Activated naive CD4-positive, alpha-beta T cell treated with Interleukin-2 at 50 U/mL for 16 hours (primary cell): ENCODE results near the gene HRH1.
"Not testable (repeated sequence)": the region's sequence is repeated elsewhere in the genome, so short reads cannot be mapped to it uniquely, and the experiment has no call there.

Experiments
- DNase-seq: peaks from one replicate; pipeline ENCODE4 v3.0.0-alpha.2; 2020

Gene HRH1

DNA sequence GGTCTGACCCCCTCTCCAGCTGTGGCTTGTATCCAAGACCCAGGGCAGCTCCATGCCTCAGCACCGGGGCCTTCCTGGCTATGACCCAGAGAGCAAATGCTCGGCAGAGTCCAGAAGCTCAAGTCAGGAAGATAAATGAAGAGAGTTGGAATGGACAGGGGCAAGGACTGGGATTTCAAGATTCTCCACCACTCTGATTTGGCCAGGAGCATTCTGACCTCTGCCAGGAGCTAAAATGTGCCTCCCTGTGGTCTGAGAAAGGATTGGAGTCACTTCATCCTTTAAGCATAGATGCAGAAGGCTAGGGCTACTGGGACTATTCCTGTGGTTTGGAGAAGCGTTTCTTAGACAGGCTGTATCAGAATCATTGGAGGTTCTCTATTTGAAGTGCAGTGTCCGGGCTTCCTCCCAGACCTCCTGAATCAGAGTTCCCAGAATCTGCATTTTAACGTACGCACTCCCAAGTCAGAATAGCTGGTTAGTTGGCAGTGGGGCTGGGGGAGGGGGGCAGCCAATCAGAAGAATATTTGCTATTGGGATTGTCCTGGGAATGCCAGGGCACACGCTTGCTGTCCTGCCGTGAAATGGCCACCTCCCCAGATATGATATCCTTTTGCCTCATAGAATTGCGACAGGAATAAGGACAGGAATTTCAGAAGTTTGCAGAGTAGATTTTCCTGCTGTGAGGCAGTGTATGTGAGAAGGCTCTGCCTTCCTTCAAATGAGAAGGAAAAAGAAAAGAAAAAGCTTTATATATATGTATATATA, 57.4 kb downstream of the HRH1 start:
- DNase-seq, result no peak

DNA sequence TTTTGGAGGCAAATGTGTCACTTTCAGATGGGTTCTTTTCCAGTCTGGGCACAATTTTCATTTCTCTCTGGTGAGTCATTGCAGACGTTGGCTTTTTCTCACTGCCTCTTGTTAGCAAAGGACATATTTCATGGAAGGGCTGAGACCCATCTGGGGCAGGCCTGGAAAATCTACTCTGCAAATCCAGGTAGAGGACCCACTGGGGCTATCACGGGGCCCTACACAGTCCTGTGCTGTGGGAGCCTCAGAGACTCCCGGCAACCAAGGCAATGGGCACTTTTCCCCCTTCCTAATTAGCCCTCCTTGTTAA, 58.0 kb downstream of the HRH1 start:
- no peak for DNase-seq

DNA sequence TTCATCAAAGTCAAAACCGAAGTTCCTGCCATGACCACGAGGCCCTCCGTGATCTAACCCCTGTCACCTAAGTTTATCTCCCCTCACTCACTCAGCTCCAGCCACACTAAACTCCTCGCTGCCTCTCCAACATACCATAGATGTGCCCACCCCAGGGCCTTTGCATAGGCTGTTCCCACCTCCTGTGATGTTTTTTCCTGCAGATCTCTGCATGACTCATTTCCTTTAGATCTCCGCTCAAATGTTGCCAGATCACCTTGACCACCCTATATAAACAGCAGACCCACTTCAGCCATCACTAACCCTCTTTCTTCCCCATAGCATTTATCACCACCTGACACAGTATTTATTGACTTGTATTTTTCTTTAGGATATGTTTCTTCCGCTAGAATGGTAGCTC, 58.5 kb downstream of the HRH1 start:
- no peak for DNase-seq

DNA sequence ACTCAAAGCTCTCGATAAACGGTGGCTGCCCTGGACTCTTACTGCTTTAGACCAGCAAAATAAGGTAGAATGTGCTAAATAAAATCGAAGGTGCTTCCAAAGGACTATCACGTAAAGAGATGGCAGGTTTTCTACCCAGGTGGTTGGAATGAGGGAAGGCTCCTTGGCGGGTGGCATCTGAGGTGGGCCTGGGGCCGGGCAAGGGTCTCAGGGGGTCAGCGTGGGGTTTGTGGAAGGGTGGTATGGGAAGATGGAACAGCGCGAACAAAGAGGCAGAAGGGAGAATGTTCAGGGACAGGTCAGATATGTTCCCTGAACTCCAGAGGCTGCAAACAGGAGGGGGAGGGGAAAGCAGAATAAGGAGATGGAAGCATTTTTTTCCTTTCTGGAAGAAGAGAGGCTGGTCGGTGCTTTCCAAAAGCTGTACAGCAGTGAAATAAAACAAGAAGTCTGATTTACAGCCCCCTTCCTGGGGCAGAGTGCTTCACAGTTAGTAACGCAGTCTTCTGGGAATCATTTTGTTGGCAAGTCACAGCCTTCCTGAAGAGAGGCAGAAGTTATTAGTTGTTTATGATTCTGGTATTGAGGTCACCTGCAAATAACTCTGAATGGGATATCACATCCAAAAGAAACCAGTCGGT, 59.6 kb downstream of the HRH1 start:
- DNase-seq, result no peak

DNA sequence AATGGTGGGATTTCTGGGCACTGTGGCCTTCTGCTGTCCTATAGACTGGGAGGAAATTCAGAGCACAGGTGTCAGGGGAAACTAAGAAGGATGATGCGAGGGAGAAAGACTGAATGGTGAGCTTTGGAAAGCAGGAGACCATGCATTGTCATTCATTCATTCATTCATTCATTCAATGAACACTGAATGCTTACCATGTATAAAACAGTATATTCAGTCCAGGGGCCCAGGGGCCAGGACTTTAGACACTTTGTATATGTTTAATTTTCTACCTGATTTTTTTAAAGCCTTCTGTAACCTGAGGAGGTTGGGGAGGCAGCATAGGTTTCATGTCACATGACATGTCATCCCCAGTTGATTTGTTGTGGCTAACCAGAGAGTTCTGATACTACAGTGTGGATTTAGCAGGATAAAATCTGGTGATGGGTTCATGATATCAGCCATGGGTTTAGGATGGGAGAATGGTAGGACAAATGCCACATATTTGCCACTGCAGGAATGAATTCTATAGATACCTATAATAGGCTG, 60.2 kb downstream of the HRH1 start:
- no peak for DNase-seq

DNA sequence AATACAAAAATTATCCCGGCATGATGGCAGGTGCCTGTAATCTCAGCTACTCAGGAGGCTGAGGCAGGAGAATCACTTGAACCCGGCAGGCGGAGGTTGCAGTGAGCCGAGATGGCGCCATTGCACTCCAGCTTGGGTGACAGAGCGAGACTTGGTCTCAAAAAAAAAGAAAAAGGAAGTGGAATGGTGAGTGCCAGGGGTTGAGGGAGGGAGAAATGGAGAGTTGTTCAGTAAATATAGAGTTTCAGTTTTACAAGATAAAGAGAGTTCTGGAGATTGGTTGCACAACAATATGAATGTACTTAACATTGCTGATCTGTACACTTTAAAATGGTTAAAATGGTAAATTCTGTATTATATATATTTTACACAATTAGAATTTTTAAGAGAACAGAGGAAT, 63.1 kb downstream of the HRH1 start:
- not testable (repeated sequence) for DNase-seq

DNA sequence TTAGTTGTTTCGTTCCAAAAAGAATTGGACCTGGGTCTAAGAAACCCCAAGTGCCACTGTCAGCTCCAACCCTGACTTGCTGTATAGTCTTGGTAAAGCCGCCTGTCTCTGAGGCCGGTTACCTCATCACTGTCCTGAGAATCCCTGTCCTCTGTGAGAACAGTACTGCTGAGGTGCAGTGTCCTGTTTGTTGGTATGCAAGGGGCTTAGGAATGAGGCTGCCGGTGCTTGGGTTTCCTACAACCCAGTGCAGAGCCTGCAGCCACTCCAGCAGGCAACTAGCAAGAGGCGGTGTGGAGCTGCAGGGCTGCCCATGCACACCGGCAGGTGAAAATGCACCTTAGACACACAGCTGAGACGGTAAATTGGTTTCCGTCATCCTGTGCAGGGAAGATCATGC, 65.9 kb downstream of the HRH1 start:
- no peak for DNase-seq

DNA sequence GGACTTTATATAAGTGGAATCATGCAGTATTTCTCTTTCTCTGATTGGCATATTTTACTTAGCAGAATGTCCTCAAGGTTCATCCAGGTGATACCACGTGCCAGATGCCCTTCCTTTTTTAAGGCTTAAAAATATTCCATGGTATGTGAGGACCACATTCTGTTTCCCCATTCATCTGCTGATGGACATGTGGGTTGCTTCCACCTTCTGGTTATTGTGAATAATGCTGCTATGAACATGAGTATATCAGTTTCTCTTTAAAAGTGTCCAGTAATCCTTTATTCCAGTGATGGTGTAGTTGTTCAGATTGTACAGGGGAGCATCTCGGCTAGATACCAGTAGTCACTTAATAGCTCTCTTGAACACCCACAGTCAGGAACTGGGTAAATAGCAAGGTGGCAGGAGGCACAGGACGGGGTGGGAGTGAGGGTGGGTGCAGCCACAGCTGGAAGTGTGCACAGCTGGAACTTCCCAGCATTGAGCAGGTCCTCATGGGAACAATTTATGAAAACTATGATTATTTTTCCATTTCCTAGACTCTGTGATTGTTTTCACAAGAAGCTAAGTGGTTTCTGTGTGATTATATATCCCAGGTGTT, 67.6 kb downstream of the HRH1 start:
- DNase-seq, result no peak

DNA sequence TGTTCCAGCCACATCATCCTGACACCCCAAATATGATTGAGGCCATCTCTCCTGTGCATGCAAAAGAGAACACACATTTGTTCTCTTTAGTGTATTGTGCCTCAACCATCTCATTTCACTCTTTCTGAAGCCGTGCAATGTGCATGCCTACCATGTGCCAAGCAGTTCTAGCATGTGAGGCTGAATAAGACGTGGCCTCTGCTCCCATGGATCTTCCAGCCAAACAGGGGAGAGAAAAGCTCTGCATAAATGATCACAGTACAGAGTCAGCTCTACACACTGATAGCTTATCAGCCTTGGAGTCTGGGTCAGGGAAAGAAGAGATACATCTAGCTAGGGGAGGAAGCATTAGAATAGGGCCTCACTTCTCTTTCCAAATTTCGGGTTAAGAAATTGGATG, 69.7 kb downstream of the HRH1 start:
- DNase-seq, result no peak

DNA sequence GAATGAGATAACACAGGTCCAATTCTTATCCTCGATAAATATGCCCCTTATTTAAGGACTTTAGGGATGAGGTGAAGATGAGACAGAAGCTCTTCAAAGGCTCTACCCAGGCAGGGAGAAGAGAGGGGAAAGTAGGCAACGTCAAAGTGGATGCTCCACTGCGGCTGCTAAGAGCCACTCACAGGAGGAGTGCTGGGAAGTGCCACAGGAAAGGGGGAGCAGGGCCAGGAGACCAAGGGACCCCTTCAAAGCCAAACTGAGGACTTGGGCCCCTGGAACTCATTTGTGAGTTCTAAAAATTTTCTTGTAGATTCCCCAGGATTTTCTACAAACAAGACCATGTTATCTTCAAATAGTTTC, 70.6 kb downstream of the HRH1 start:
- DNase-seq, result no peak

DNA sequence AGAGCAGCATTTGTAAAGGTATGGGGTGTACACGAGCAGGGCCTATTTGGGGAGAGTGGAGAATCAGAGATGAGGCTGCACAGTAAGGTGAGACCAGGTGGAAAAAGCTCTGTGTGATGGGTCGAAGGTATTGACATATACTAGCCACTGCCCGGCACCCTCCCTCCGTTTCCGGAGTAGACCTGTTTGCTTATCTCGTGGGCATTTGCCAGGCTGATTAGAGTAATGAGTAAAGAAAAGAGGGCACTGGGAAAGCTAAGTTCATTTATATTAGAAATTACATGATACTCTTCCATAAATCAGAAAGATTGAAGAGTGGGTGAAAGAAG, 71.7 kb downstream of the HRH1 start:
- no peak for DNase-seq

DNA sequence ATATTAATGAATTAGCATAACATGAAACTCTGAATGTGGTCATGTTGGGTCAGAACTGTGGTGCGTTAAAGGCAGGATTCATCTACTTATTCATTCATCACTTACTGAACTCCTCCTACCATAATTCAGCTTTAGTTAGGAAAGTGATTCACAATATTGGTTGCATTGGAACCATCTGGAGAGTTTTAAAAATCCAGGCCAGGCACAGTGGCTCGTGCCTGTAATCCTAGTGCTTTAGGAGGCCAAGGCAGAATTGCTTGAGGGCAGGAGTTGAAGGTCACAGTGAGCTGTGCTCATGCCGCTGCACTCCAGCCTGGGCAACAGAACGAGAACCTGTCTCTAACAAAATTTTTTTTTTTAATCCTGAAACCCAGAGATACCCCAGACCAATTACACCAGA, 73.7 kb downstream of the HRH1 start:
- DNase-seq, result no peak

DNA sequence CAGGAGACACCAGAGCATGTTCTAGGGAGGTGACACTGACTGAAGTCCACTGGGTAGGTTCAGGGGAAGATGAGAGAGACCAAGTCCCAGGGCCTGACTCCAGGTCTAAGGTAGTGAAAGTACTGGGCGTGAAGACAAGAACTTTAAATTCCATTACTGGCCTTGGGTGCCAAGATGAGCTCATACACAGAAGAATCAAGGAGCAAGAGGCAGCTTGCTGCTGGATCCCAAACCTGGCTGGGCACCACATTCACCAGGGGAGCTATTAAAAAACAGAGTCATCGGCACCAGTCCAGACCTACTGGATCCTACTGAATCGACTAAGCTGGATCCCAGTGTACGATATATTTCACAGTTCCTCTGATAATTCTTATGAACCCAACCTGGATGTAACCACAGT, 75.8 kb downstream of the HRH1 start:
- DNase-seq, result no peak

DNA sequence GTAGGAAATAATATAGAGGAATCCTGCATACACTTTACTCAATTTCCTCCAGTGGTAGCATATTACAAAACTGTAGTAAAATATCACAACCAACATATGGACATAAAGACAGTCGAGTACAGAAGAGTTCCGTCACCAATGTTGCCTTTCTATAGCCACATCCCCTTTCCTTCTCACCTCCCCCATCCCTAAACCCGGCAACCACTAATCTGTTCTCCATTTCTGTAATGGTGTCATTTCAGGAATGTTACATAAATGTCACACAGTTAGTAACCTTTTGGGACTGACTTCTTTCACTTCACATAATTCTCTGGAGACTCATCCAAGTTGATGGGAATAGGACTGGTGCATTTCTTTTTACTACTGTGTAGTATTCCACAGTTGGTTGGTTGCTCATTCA, 76.5 kb downstream of the HRH1 start:
- DNase-seq, result no peak

DNA sequence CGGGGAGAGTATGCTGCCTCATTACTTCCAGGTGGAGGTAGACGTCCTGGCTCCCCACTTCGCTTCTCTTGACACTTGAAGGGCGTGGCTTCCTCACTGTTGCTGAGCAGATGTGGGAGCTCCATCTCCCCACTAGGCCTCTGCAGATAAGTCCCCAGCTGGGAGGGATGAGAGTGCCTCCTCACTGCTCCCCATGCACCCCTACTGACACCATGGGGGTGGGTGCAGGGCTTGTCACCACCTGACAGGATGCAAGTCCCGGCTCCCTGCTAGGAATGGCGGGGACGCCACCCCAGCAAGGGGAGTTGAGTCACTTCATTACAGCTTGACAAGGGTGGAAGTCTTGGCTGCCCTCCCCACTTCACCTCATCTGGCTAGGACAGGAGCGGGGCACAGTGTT, 81.1 kb downstream of the HRH1 start:
- no peak for DNase-seq

DNA sequence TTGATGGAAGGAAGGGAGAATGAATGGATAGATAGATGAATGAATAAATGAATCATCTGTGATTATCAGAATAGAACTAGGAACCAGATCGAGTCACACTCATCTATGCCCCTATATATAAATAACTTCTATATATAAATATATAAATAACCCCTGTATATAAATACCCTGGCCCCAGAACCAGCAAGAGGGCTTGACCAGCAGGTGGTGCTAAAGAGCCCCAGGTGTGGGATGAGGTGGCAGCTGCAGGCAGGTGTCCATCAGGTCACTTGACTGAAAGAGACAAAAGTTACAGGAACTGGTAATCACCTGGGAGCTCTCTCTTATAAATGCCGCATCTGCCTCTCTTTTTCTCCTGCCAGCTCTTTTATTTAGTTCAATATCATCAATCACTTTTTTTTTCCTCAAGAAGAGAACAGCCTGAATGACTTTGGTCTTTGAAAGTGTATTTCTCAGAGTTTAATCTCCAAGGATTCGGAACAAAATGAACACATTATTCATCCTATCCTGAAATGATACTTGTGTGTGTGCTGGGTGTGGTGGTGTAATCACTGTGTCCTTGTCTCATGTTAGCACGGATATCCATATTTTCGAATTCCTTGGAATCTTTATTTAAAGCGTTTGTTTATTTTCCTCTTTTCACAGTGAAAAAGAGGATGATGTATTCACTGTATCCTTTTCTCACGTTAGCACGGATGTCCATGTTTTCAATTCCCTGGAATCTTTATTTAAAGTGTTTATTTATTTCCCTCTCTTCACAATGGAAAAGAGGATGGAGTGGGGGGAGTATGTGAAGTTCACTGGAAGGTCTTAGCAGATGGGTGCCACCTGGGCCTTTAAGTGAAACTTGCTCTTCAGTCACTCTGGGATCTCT, 82.5 kb downstream of the HRH1 start:
- peak; percentile 80 for DNase-seq

DNA sequence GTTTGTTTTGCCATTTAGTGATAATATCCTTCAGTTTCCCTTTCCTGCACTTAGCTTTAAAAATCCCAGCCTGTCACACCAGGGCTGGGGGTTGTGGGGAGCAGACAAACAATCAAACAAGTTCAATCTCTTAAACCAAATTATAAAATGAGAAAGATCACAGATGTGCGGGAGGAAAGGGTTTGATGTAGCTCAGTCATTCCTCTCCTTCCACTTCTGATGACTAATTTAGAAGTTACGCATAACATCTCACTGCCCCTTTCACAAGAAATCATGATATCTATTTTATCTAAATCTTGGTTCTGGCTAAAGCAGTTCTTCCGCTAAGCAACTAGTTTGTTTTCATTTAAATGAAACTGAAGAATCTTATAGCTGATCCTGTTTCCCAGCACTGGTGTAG, 83.8 kb downstream of the HRH1 start:
- peak; percentile 18 for DNase-seq

DNA sequence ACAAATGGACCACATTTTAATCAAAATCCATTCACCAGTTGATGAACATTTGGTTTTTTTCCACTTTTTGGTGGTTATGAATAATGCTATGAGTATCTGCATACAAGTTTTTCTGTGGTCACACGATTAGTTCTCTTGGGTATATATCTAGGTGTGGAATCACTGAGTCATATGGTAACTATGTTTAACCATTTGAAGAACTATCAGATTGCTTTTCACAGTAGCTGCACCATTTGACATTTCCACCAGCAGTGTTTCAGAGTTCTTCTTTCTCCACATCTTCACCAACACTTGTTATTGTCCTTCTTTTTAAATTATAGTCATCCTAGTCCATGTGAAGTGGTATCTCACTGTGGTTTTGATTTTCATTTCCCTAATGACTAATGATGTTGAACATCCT, 84.6 kb downstream of the HRH1 start:
- no peak for DNase-seq

DNA sequence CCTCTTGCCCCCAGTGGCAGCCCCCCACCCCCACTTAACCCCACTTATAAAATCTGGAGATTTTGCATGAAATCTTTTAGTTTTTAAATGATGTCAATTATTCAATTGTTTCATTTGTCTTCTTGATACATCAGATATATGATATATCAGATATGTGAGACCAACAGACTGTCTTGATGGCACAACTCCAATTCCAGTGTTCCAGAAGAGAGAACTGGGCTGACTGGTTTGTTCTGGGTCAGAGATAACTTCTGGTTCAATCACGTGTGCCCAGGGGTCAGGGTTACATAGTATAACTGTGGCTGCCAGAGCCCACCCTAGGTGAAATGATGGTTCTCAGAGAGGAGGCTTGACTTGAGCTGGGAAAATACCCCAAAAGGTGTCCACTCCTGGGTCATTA, 85.5 kb downstream of the HRH1 start:
- no peak for DNase-seq

DNA sequence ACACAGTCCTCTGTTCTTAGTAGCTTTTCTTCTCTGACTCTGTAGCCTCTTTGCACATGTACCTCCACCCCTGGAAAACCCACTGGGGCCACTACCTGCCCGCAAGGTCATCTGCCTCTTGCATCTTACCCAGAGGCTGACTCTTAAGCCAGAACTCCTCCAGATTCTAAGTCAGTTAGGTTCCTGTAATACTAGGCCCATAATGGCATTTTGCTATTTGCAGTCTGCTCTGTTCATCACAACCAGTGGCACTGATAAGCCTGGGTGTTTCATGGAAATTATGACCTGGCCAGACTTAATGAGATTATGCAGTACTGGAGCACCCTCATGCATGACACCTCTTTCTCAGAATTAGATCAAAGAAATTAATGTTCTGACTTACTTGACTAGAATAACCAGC, 86.2 kb downstream of the HRH1 start:
- peak; percentile 50 for DNase-seq

DNA sequence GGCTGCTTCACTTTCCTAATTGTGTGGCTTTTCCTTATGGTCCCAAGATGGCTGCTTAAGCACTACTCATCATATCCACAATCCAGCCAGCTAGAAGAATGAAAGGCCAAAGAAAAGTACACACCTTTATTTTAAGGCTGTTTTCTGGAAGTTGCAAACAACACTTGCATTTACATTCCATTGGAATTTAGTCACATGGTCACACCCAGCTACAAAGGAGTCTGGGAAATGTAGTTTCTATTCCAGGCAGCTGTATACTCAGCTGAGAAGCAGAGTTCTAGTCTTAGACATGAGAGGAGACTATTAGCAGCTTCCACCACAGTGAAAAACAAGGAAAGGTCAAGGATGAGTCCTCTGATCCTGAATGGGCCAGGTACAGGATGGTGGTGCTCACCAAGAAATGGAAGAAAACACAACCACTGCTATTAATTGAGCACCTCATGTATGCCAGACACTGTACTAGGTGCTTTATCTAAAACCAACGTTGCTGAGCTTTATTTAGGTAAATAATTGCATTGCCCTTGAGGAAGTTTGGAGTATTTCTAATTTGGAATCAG, 89.9 kb downstream of the HRH1 start:
- no peak for DNase-seq

DNA sequence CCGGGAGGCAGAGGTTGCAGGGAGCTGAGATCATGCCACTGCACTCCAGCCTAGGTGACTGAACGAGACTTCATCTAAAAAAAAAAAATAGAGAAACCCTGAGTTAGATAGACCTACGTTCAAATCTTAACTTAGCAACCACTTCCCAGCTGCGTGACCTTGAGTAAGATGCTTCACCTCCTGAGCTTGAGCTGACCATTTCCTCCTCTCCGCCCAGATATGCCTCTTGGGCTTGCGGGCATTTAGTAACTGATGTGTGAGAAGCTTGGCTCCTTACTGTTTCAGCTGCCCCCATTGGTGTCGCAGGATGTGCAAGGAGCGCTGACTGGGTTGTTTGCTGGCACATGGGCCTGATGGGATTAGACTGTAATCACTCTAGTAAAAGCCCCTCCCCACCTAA, 91.0 kb downstream of the HRH1 start:
- DNase-seq, result no peak
